GM12891 (cell line): ENCODE data around the gene ACTRT1. TPM values are rescaled to one million over a fixed set of nuclear protein-coding genes. Genes with fewer than 3 reads are reported as not detected.

Source experiments
- DNase-seq: peaks from one replicate; pipeline ENCODE4 v3.0.0; 2011; ENCODE audit warnings: low spot score; ENCODE audit not compliant: insufficient read length
- FAIRE-seq: peaks from 2 replicates; lab custom pipeline; 2011; peaks lifted over from hg19 to GRCh38; lab: Jason Lieb, UNC
- PAX5 ChIP-seq: IDR thresholded peaks from 2 replicates; pipeline ENCODE4 v1.6.1; 2011; ENCODE audit warnings: low read length, moderate library complexity, mild to moderate bottlenecking; ENCODE audit not compliant: insufficient read depth, severe bottlenecking
- POLR2A ChIP-seq: IDR thresholded peaks from 2 replicates; pipeline ENCODE4 v1.6.1; 2011; ENCODE audit warnings: low read depth, low read length, control low read depth
- POLR2AphosphoS5 ChIP-seq: IDR thresholded peaks from 2 replicates; pipeline ENCODE4 v1.6.1; 2011; ENCODE audit warnings: low read depth, low read length, control low read depth
- POU2F2 ChIP-seq: IDR thresholded peaks from 2 replicates; pipeline ENCODE4 v1.6.1; 2011; ENCODE audit warnings: low read depth, mild to moderate bottlenecking, control low read depth, low read length, moderate library complexity
- SPI1 ChIP-seq: IDR thresholded peaks from 2 replicates; pipeline ENCODE4 v1.6.1; 2011; ENCODE audit warnings: low read depth, low read length, control low read depth
- TAF1 ChIP-seq: IDR thresholded peaks from 2 replicates; pipeline ENCODE4 v1.6.1; 2011; ENCODE audit warnings: low read depth, low read length, control low read depth
- polyA plus RNA-seq: library from polyadenylated mRNA; unstranded; fragments of >200 nt; gene quantifications from one replicate; pipeline ENCODE4 v1.2.1, GENCODE V29; 2012; ENCODE audit warnings: low read depth, missing spikeins, inconsistent platforms; ENCODE audit not compliant: missing spikeins

The ACTRT1 gene
- polyA plus RNA-seq: not detected

DNA sequence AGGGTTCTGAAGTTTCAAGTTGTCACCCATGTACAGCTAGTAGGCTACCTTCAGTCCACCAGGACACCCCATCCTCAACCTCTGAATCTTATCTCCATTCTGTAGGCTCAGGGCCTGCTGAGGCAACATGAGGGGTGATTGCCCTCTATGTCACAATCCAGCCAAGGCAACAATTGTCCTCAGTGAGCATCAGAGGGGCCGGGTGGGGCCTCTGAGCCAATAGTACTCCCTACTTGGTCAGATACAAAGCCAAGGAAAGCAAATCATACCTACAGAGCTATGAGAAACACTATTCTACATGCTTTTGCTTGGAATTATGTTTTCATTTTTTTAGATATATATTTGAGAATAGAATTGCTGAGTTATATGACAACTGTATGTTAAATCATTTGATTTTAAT lies at the start of gene ACTRT1:
TSS of gene ACTRT1 (minus strand) at position 101 of the 400 bp plus-strand sequence. CDS start 197 bp downstream, outside the sequence.
- TF ChIP-seq POLR2A: no peak
- no peak for TF ChIP-seq POU2F2
- no peak for TF ChIP-seq TAF1
- TF ChIP-seq SPI1: no peak
- no peak for DNase-seq
- no peak for FAIRE-seq

GRCh38 chrX:128078545-128078944 lies 26.3 kb upstream of the ACTRT1 start:
- no peak for TF ChIP-seq POLR2AphosphoS5
- no peak for TF ChIP-seq PAX5
- TF ChIP-seq POLR2A: no peak
- no peak for TF ChIP-seq TAF1
- TF ChIP-seq SPI1: no peak
- no peak for TF ChIP-seq POU2F2
- FAIRE-seq: no peak
- DNase-seq: no peak

DNA sequence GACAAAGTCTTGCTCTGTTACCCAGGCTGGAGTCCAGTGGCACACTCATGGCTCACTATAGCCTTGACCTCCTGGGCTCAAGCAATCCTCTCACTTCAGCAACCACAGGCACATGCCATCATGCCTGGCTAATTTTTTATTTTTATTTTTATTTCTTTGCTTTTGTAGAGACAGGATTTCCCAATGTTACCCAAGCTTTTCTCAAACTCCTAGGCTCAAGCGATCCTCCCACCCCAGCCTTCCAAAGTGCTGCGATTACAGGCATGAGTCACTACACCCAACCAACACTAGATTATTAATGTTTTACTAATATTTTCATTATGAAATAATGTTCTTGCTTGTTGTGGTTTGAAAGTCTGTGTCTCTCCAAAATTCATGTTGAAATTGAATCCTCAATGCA lies 5.2 kb upstream of the ACTRT1 start:
- DNase-seq (no peak), FAIRE-seq (no peak)
- TF ChIP-seq POLR2A (no peak), TAF1 (no peak), POLR2AphosphoS5 (no peak), PAX5 (no peak), POU2F2 (no peak), SPI1 (no peak)

- TF ChIP-seq POLR2A: no peak
- no peak for DNase-seq
- FAIRE-seq: no peak
Observed at GRCh38 chrX:128051526-128051925, 677 bp downstream of the ACTRT1 start.

DNA sequence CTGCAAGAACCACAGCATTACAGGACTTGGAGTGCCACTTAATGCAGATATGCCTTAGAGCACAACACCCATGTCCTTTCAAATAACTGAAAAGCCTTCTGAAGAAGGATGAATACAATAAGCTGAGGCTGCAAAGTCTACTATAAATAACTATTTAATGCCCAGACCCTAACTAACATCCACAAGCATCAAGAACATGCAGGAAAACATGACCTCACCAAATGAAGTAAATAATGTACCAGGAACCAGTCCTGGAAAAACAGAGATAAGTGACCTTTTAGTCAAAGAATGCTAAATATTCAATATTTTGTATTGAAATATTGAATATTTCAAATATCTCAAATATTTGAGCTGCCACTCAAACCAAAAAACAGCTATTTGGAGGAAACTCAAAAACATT lies 16.9 kb downstream of the ACTRT1 start:
- TF ChIP-seq SPI1: no peak
- no peak for TF ChIP-seq POU2F2
- TF ChIP-seq PAX5: no peak
- no peak for TF ChIP-seq POLR2A
- TF ChIP-seq TAF1: no peak
- TF ChIP-seq POLR2AphosphoS5: no peak
- DNase-seq (no peak), FAIRE-seq (no peak)

DNA sequence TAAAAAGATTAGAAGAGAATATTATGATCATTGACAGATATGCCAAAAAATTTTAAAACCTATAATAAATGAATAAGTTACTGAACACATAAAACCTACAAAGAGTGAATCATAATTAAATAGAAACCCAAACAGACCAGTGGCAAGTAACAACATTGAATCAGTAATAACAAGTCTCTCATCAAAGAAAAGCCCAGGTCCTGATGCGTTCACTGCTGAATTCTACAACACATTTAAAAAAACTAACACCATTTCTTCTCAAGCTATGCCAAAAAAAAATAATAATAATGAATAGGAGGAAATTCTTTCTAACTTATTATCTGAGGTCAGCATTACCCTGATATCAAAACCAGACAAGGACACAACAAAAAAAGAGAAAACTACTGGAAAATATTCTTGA lies 30.6 kb downstream of the ACTRT1 start:
- FAIRE-seq: no peak
- DNase-seq: no peak
- TF ChIP-seq POLR2A (no peak), PAX5 (no peak), SPI1 (no peak), POLR2AphosphoS5 (no peak), TAF1 (no peak), POU2F2 (no peak)

DNA sequence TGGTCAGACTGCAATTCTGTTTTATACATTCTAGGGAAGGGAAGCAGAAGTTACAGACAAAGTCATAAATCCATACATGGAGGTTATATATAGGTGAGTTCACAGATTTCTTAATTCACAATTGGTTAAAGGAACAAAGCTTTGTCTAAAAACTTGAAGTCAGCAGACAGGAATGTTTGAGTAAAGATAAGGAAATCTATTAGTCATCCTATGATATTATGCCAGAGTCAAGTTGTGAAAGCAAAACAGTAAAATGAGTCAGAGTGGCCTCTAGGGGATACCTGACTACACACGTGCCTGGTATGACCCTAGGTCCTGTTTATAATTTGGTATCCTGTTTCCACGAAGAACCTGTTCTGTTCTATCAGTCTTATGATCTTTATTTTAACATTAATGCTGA lies 31.5 kb downstream of the ACTRT1 start:
- no peak for TF ChIP-seq PAX5
- TF ChIP-seq TAF1: no peak
- TF ChIP-seq POLR2A: no peak
- no peak for TF ChIP-seq POLR2AphosphoS5
- TF ChIP-seq SPI1: no peak
- no peak for TF ChIP-seq POU2F2
- no peak for DNase-seq
- FAIRE-seq: no peak

- TF ChIP-seq POLR2AphosphoS5: no peak
- TF ChIP-seq POLR2A: no peak
- TF ChIP-seq SPI1: no peak
- TF ChIP-seq PAX5: no peak
- no peak for TF ChIP-seq TAF1
- TF ChIP-seq POU2F2: no peak
- FAIRE-seq: no peak
- DNase-seq: no peak
Observed at GRCh38 chrX:128019218-128019617, 33.0 kb downstream of the ACTRT1 start.

- DNase-seq: no peak
- no peak for FAIRE-seq
- TF ChIP-seq SPI1: no peak
- TF ChIP-seq TAF1: no peak
- TF ChIP-seq POU2F2: no peak
- no peak for TF ChIP-seq POLR2A
- no peak for TF ChIP-seq PAX5
- TF ChIP-seq POLR2AphosphoS5: no peak
Observed at GRCh38 chrX:128012015-128012414, 40.2 kb downstream of the ACTRT1 start.

- FAIRE-seq (no peak), DNase-seq (no peak)
- no peak for TF ChIP-seq POLR2AphosphoS5
- TF ChIP-seq TAF1: no peak
- no peak for TF ChIP-seq POLR2A
- TF ChIP-seq SPI1: no peak
- no peak for TF ChIP-seq POU2F2
- no peak for TF ChIP-seq PAX5
Observed at GRCh38 chrX:128007882-128008281, 44.3 kb downstream of the ACTRT1 start.
